Endothelial cell of umbilical vein (primary cell): ENCODE results near the gene PIGB.

ENCODE experiments used
- EZH2 ChIP-seq: IDR thresholded peaks from 2 replicates; pipeline ENCODE4 v1.6.1; 2012; ENCODE audit warnings: borderline replicate concordance, low read depth, mild to moderate bottlenecking, moderate library complexity, low read length, inconsistent platforms; ENCODE audit not compliant: severe bottlenecking
- POLR2A ChIP-seq: IDR thresholded peaks from 2 replicates; pipeline ENCODE4 v1.6.1; 2012; ENCODE audit warnings: low read depth, mild to moderate bottlenecking, control low read depth, low read length
- TF ChIP-seq, protein P1 (sequence below), 2 donors: IDR thresholded peaks; 1 replicate in 1 of 2; 2 replicates in 1 of 2; pipeline ENCODE4 v1.5.1; 2011; ENCODE audit warnings: low read length in 2 of 2, mild to moderate bottlenecking in 2 of 2, moderate library complexity in 2 of 2, control low read depth in 1 of 2, inconsistent platforms in 1 of 2, low read depth in 1 of 2; ENCODE audit not compliant: insufficient read depth in 1 of 2; ENCODE audit errors: extremely low read depth in 1 of 2

DNA sequence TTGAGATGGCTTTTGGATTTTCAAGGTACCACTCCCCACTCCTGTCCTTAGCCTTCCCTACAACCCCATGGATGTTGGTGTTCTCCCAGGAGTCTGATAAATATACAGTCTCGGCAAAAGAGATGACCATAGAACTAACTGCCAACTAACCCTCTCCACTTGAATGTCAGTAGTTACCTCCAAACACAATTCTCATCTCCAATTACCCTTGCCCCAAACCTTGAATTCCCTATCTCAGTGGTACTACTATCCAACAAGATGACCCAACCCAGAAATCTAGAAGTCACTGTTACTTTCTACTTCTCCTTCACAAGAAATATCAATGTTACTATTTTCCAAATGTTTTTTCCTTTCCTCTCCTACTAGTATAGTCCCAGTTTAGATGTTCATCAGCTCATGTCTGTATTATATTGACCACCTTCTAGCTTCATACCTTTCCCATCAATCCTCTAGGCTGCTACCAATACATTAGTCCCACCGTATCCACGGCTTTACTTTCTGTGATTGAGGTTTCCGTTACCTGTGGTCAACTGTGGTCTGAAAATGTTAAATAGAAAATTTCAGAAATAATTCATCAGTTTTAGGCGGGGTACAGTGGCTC is 38.1 kb downstream of the PIGB start:
- TF ChIP-seq, protein P1, sequence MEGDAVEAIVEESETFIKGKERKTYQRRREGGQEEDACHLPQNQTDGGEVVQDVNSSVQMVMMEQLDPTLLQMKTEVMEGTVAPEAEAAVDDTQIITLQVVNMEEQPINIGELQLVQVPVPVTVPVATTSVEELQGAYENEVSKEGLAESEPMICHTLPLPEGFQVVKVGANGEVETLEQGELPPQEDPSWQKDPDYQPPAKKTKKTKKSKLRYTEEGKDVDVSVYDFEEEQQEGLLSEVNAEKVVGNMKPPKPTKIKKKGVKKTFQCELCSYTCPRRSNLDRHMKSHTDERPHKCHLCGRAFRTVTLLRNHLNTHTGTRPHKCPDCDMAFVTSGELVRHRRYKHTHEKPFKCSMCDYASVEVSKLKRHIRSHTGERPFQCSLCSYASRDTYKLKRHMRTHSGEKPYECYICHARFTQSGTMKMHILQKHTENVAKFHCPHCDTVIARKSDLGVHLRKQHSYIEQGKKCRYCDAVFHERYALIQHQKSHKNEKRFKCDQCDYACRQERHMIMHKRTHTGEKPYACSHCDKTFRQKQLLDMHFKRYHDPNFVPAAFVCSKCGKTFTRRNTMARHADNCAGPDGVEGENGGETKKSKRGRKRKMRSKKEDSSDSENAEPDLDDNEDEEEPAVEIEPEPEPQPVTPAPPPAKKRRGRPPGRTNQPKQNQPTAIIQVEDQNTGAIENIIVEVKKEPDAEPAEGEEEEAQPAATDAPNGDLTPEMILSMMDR (IDR thresholded peaks at IDR 0.05; ENCODE audit: extremely low read depth in 1 of 2, insufficient read depth in 1 of 2, low read depth in 1 of 2, low read length in 2 of 2): no peak
- TF ChIP-seq EZH2 (no peak), POLR2A (no peak)
